Chondrocyte (in vitro differentiated cells): ENCODE data around the gene EPN1. TPM values are rescaled to one million over a fixed set of nuclear protein-coding genes. Genes with fewer than 3 reads are reported as not detected.

ENCODE experiments used
- DNase-seq: peaks from one replicate; pipeline ENCODE4 v3.0.0; 2021; ENCODE audit warnings: mixed read lengths, low spot score
- H3K27ac Mint-ChIP-seq: one replicate; pipeline ENCODE4 v1.8.0; 2021; ENCODE audit warnings: mild to moderate bottlenecking, moderate library complexity, mixed read lengths; ENCODE audit not compliant: unreplicated experiment
- H3K27me3 Mint-ChIP-seq: 2 replicates; pipeline ENCODE4 v1.8.0; 2021; ENCODE audit warnings: low read depth, mixed read lengths
- H3K36me3 Mint-ChIP-seq: 2 replicates; pipeline ENCODE4 v1.8.0; 2021; ENCODE audit warnings: low read depth, mixed read lengths
- H3K4me1 Mint-ChIP-seq: 2 replicates; pipeline ENCODE4 v1.8.0; 2021; ENCODE audit warnings: low read depth, mild to moderate bottlenecking, mixed read lengths
- H3K4me3 Mint-ChIP-seq: one replicate; pipeline ENCODE4 v1.8.0; 2021; ENCODE audit warnings: mild to moderate bottlenecking, moderate library complexity, mixed read lengths; ENCODE audit not compliant: unreplicated experiment
- H3K9me3 Mint-ChIP-seq: 2 replicates; pipeline ENCODE4 v1.8.0; 2021; ENCODE audit warnings: low read depth, mixed read lengths
- total RNA-seq: library from RNA; stranded (reverse); gene quantifications from 3 replicates; pipeline ENCODE4 v1.2.1, GENCODE V29; 2021
- TF ChIP-seq, protein P1 (sequence below): fragments of 200-600 bp; sonication (generic); IDR thresholded peaks from 2 replicates; pipeline ENCODE4 v1.5.0; 2021; ENCODE audit warnings: antibody characterized with exemption, mild to moderate bottlenecking, moderate library complexity

Gene EPN1
- total RNA-seq, 1 donor from 2014 or later, result 124 TPM

GRCh38 chr19:55690109-55690768 lies 15.2 kb downstream of the EPN1 start:
- Mint-ChIP-seq H3K36me3 (peaks cover 15% of the 10 kb centered on the region), H3K27ac (no peak overlapping the region), H3K9me3 (no peaks in the 10 kb centered on the region), H3K4me3 (no peak overlapping the region), H3K4me1 (peaks cover 6% of the 10 kb centered on the region), H3K27me3 (no peaks in the 10 kb centered on the region)
- TF ChIP-seq, protein P1, sequence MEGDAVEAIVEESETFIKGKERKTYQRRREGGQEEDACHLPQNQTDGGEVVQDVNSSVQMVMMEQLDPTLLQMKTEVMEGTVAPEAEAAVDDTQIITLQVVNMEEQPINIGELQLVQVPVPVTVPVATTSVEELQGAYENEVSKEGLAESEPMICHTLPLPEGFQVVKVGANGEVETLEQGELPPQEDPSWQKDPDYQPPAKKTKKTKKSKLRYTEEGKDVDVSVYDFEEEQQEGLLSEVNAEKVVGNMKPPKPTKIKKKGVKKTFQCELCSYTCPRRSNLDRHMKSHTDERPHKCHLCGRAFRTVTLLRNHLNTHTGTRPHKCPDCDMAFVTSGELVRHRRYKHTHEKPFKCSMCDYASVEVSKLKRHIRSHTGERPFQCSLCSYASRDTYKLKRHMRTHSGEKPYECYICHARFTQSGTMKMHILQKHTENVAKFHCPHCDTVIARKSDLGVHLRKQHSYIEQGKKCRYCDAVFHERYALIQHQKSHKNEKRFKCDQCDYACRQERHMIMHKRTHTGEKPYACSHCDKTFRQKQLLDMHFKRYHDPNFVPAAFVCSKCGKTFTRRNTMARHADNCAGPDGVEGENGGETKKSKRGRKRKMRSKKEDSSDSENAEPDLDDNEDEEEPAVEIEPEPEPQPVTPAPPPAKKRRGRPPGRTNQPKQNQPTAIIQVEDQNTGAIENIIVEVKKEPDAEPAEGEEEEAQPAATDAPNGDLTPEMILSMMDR, result no peak
- peak; percentile 77 for DNase-seq

DNA sequence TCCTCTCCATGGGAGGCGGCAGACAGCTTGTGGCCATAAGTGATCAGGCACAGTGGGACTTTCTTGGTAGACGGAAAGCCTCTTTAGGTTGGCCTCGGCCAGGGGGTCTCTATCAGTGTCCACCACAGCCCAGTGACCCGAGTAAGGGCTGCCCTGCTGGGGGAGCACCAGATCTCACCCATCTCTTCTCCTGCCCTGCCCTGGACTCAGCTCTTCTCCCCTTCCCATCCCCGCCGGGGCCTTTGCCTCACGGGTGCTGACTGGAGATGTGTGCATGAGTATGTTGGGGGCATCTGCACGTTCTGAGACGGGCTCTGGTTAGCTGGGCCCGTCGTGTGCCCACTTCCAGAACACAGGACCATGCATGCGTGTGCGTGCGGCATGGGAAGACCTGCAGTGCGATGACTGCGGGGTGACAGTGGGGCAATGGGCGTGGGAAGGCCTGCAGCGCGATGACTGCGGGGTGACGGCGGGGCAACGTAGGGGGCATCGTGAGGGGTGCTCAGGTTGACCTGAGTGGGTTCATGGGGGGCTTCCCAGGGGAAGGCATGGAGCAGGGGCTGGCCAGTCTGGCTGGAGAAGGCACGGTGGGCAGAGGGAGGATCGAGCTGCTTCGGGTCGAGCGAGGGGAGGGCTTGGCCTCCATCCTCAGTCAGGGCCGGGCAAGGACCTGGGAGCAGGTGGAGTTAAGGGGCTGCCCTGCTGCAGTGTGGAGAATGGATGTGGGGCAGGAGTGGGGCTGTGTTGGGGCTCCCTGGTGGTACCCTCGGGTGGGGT lies 15.9 kb downstream of the EPN1 start:
- DNase-seq, result peak; percentile 91
- H3K4me3 Mint-ChIP-seq, result no peak overlapping the region
- no peaks in the 10 kb centered on the region for H3K27me3 Mint-ChIP-seq
- H3K4me1 Mint-ChIP-seq, result peaks cover 6% of the 10 kb centered on the region
- H3K36me3 Mint-ChIP-seq, result peaks cover 18% of the 10 kb centered on the region
- TF ChIP-seq, protein P1, result no peak
- H3K27ac Mint-ChIP-seq, result no peak overlapping the region
- no peaks in the 10 kb centered on the region for H3K9me3 Mint-ChIP-seq

DNA sequence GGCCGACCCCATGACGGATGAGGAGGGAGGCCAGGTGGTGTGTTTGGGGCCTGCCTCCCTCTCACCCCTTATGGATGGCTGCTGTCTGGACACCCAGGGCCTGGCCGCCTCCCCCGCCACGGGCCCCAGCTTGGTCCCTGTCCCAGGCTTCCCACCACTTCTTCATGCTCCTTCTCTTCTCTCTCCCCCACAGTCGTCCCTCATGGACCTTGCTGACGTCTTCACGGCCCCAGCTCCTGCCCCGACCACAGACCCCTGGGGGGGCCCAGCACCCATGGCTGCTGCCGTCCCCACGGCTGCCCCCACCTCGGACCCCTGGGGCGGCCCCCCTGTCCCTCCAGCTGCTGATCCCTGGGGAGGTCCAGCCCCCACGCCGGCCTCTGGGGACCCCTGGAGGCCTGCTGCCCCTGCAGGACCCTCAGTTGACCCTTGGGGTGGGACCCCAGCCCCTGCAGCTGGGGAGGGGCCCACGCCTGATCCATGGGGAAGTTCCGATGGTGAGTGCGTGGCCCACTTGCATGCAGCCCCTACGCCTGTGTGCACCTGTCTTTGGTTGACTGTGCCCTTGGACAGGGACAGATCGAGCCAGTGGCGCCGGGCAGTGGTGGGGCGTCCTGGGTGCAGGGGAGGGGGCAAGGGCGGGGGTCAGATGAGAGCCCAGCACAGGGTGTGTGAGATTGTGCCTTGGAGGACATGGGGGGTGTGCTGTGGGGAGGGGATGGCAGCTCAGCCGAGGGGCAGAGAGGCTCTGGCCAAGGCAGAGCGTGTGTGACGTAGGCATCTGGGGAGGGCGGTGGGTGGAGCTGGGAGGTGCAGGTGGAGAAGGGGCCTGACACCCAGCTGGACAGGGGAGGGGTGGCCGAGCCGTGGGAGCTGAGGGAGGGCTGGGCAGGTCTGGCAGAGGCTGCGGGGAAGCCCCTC lies 16.8 kb downstream of the EPN1 start:
- H3K4me3 Mint-ChIP-seq, result no peak overlapping the region
- no peaks in the 10 kb centered on the region for H3K9me3 Mint-ChIP-seq
- no peak overlapping the region for H3K27ac Mint-ChIP-seq
- no peaks in the 10 kb centered on the region for H3K27me3 Mint-ChIP-seq
- peak; percentile 85 for DNase-seq
- no peaks in the 10 kb centered on the region for H3K4me1 Mint-ChIP-seq
- TF ChIP-seq, protein P1, result no peak
- peaks cover 17% of the 10 kb centered on the region for H3K36me3 Mint-ChIP-seq

- peak; percentile 91 for DNase-seq
- no peaks in the 10 kb centered on the region for H3K4me1 Mint-ChIP-seq
- no peaks in the 10 kb centered on the region for H3K27me3 Mint-ChIP-seq
- H3K36me3 Mint-ChIP-seq, result peaks cover 17% of the 10 kb centered on the region
- no peak overlapping the region for H3K4me3 Mint-ChIP-seq
- TF ChIP-seq, protein P1, result no peak
- H3K9me3 Mint-ChIP-seq, result no peaks in the 10 kb centered on the region
- H3K27ac Mint-ChIP-seq, result no peak overlapping the region
These were observed 17.7 kb downstream of the EPN1 start for GRCh38 chr19:55692681-55693081.
